ENCODE data around the gene ZNF384.

GRCh38 chr12:6643569-6644256 lies 45.5 kb downstream of the ZNF384 start:
- no peak for TF ChIP-seq YY1 (IDR thresholded peaks at IDR 0.05)
- no peak for TF ChIP-seq JUND (IDR thresholded peaks at IDR 0.05)
- TF ChIP-seq SP1 (IDR thresholded peaks at IDR 0.05), result no peak

Data from liver (tissue), 2 donors.